SK-N-SH (cell line): Measurements from ENCODE around the gene TIE1. TPM values are rescaled to one million over a fixed set of nuclear protein-coding genes. Genes with fewer than 3 reads are reported as not detected.

Experiments
- CTCF ChIA-PET: fragments of 300-600, 350-600 bp; formaldehyde crosslinking; extraction: SDS; loops from one replicate; lab custom pipeline; 2021; lab: Yijun Ruan, JAX
- POLR2A ChIA-PET: fragments of 350-600 bp; sonication (Branson Sonifier 250); formaldehyde crosslinking; extraction: SDS; loops from one replicate; lab custom pipeline; 2020; ENCODE audit warnings: antibody characterized with exemption, inconsistent platforms; lab: Yijun Ruan, JAX
- DNase-seq: peaks from one replicate; pipeline ENCODE4 v3.0.0; 2012
- H2AFZ ChIP-seq: fragments of 200-600 bp; sonication (generic); 2 replicates; pipeline ENCODE4 v1.8.1; 2016; ENCODE audit warnings: antibody characterized with exemption, mild to moderate bottlenecking, low read depth
- H3F3A ChIP-seq: fragments of 200-600 bp; sonication (generic); replicated peaks from 2 replicates; pipeline ENCODE3; 2016; ENCODE audit warnings: antibody characterized with exemption, mild to moderate bottlenecking; ENCODE audit not compliant: insufficient read depth
- H3K27ac ChIP-seq, 2 experiments: fragments of 200-500 bp in 1 of 2; fragments of 200-600 bp in 1 of 2; sonication (Bioruptor generic) in 1 of 2; sonication (generic), shearing (Covaris generic) in 1 of 2; 2 replicates each; pipeline versions ENCODE4 v1.5.1 to v1.6.1; 2014 to 2016; ENCODE audit warnings: low read depth in 2 of 2, inconsistent platforms in 1 of 2, low read length in 1 of 2, mild to moderate bottlenecking in 1 of 2, mixed read lengths in 1 of 2
- H3K27me3 ChIP-seq: fragments of 200-600 bp; sonication (generic), shearing (Covaris generic); 2 replicates; pipeline ENCODE4 v1.6.1; 2016; ENCODE audit warnings: mixed run types; ENCODE audit not compliant: insufficient read depth
- H3K36me3 ChIP-seq, 2 experiments: fragments of 200-500 bp in 1 of 2; fragments of 200-600 bp in 1 of 2; sonication (Bioruptor generic) in 1 of 2; sonication (generic) in 1 of 2; replicated peaks in 1 of 2; 2 replicates each; pipeline versions ENCODE3 to v1.5.1; 2014 to 2016; ENCODE audit warnings: low read length in 1 of 2, mild to moderate bottlenecking in 1 of 2; ENCODE audit not compliant: insufficient read depth in 2 of 2, control insufficient read depth in 1 of 2
- H3K4me1 ChIP-seq, 2 experiments: fragments of 200-500 bp in 1 of 2; fragments of 200-600 bp in 1 of 2; sonication (Bioruptor generic) in 1 of 2; sonication (generic), shearing (Covaris generic) in 1 of 2; 2 replicates each; pipeline versions ENCODE4 v1.5.1 to v1.6.1; 2014 to 2016; ENCODE audit warnings: low read depth in 1 of 2, low read length in 1 of 2, mixed run types in 1 of 2; ENCODE audit not compliant: insufficient read depth in 2 of 2, control insufficient read depth in 1 of 2
- H3K4me2 ChIP-seq: fragments of 200-600 bp; sonication (generic), shearing (Covaris generic); 2 replicates; pipeline ENCODE4 v1.6.1; 2017; ENCODE audit warnings: mixed run types
- H3K4me3 ChIP-seq, 2 experiments: fragments of 200-500 bp in 1 of 2; fragments of 200-600 bp in 1 of 2; sonication (Bioruptor generic) in 1 of 2; sonication (generic), shearing (Covaris generic) in 1 of 2; 2 replicates each; pipeline versions ENCODE4 v1.5.1 to v1.8.1; 2014 to 2016; ENCODE audit warnings: low read depth in 2 of 2, inconsistent platforms in 1 of 2, low read length in 1 of 2, mild to moderate bottlenecking in 1 of 2, mixed read lengths in 1 of 2, moderate library complexity in 1 of 2
- H3K79me2 ChIP-seq: fragments of 200-600 bp; sonication (generic); 2 replicates; pipeline ENCODE4 v1.8.1; 2017; ENCODE audit warnings: mild to moderate bottlenecking; ENCODE audit not compliant: insufficient read depth
- H3K9ac ChIP-seq: fragments of 200-600 bp; sonication (generic); 2 replicates; pipeline ENCODE4 v1.6.1; 2017; ENCODE audit warnings: mixed run types
- H3K9me2 ChIP-seq: fragments of 200-600 bp; sonication (generic); 2 replicates; pipeline ENCODE4 v1.6.1; 2017; ENCODE audit warnings: mixed run types
- H3K9me3 ChIP-seq: fragments of 200-600 bp; sonication (generic); 2 replicates; pipeline ENCODE4 v1.6.1; 2017; ENCODE audit warnings: mixed run types, mild to moderate bottlenecking, moderate library complexity
- H4K20me1 ChIP-seq: fragments of 200-600 bp; sonication (generic); 2 replicates; pipeline ENCODE4 v1.6.1; 2017; ENCODE audit warnings: mild to moderate bottlenecking, mixed run types; ENCODE audit not compliant: insufficient read depth
- ELF1 ChIP-seq: IDR thresholded peaks from 2 replicates; pipeline ENCODE4 v1.4.0; 2012
- EP300 ChIP-seq, 2 experiments: IDR thresholded peaks; 2 replicates each; pipeline versions ENCODE4 v1.4.0 to v1.6.1; 2012; ENCODE audit warnings: borderline replicate concordance in 1 of 2, low read depth in 1 of 2, low read length in 1 of 2
- FOXM1 ChIP-seq: IDR thresholded peaks from 2 replicates; pipeline ENCODE4 v1.4.0; 2012; ENCODE audit warnings: low read depth, mild to moderate bottlenecking
- GABPA ChIP-seq: IDR thresholded peaks from 2 replicates; pipeline ENCODE4 v1.4.0; 2012; ENCODE audit warnings: low read depth, mild to moderate bottlenecking
- GATA2 ChIP-seq: sonication (generic); formaldehyde crosslinking; IDR thresholded peaks from 2 replicates; pipeline ENCODE4 v1.5.0; 2020; ENCODE audit warnings: mild to moderate bottlenecking, missing genetic modification reagents
- JUND ChIP-seq: IDR thresholded peaks from 2 replicates; pipeline ENCODE4 v1.4.0; 2012
- MAX ChIP-seq: IDR thresholded peaks from 2 replicates; pipeline ENCODE4 v1.4.0; 2012; ENCODE audit warnings: low read depth
- RXRA ChIP-seq: IDR thresholded peaks from 2 replicates; pipeline ENCODE4 v1.4.0; 2012; ENCODE audit warnings: low read depth, mild to moderate bottlenecking, borderline replicate concordance
- SIN3A ChIP-seq: IDR thresholded peaks from 2 replicates; pipeline ENCODE4 v1.6.1; 2012; ENCODE audit warnings: low read depth, mild to moderate bottlenecking, low read length, moderate library complexity, borderline replicate concordance
- SMC3 ChIP-seq: IDR thresholded peaks from 2 replicates; pipeline ENCODE4 v1.6.1; 2012; ENCODE audit warnings: low read depth, low read length, improper control_type of control experiment
- TAF1 ChIP-seq: IDR thresholded peaks from 2 replicates; pipeline ENCODE4 v1.6.1; 2012; ENCODE audit warnings: low read depth, mild to moderate bottlenecking, low read length, moderate library complexity, borderline replicate concordance
- TEAD4 ChIP-seq: IDR thresholded peaks from 2 replicates; pipeline ENCODE4 v1.4.0; 2012; ENCODE audit warnings: mild to moderate bottlenecking, borderline replicate concordance; ENCODE audit not compliant: insufficient read depth
- YY1 ChIP-seq: IDR thresholded peaks from 2 replicates; pipeline ENCODE4 v1.4.0; 2012; ENCODE audit warnings: low read depth, mild to moderate bottlenecking
- WGBS: methylation state at CpG from one replicate; pipeline ENCODE4 v1.1.6; 2017; ENCODE audit warnings: low lambda C conversion rate; 5-methylcytosine and 5-hydroxymethylcytosine counted together
- polyA plus RNA-seq, 3 experiments: library from polyadenylated mRNA; depleted of rRNA; stranded (reverse); fragments of >200 nt; gene quantifications; 2 replicates each; pipeline ENCODE4 v1.2.3, GENCODE V29; 2012
- TF ChIP-seq, protein P1 (sequence below): fragments of 150-350 bp; IDR thresholded peaks from 2 replicates; pipeline ENCODE4 v1.6.1; 2016; ENCODE audit warnings: mild to moderate bottlenecking, low read depth, low read length
- TF ChIP-seq, protein P2 (sequence below): fragments of 150-350 bp; IDR thresholded peaks from 2 replicates; pipeline ENCODE4 v1.6.1; 2017; ENCODE audit warnings: antibody characterized with exemption, low read length, low read depth, borderline replicate concordance
- TF ChIP-seq, protein P3 (sequence below): IDR thresholded peaks from 2 replicates; pipeline ENCODE4 v1.6.1; 2012; ENCODE audit warnings: mild to moderate bottlenecking, low read depth, low read length, moderate library complexity

Gene TIE1
- polyA plus RNA-seq, 1 of the 3 experiments (the other 2 are of a cell fraction) = 1.6 TPM

DNA sequence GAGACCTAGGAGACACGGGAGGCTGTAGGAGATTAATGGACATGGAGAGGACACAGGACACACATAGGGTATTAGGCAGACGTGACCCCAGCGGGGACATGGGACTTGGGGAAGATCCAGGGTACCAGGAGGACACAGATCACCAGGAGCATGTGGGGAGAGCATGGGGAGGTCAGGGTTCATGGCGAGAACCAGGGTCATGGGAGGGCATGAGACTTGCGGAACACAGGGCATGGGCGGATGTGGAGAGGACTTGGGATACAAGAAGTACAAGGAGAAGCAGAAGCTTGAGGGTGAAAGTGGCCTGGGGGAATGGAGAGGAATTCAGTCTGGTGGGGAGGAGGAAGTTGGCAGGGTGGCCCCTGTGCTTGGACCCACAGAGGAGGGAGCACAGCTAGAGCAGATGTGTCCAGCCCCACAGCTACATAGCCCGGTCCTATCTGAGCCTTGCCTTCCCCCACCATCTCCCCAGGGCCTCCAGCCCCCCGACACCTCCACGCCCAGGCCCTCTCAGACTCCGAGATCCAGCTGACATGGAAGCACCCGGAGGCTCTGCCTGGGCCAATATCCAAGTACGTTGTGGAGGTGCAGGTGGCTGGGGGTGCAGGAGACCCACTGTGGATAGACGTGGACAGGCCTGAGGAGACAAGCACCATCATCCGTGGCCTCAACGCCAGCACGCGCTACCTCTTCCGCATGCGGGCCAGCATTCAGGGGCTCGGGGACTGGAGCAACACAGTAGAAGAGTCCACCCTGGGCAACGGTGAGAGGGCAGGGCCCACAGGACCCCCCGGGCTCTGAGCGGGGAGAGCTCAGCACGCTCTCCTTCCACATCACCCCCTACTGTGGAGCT, 12.1 kb downstream of the TIE1 start:
- H2AFZ ChIP-seq = no peak overlapping the region
- H3F3A ChIP-seq = no peaks in the 10 kb centered on the region
- no peak overlapping the region for H3K27ac ChIP-seq
- POLR2A ChIA-PET = no interaction called here
- no peaks in the 10 kb centered on the region for H3K36me3 ChIP-seq
- DNase-seq = no peak
- H3K9me3 ChIP-seq = no peaks in the 10 kb centered on the region
- no peaks in the 10 kb centered on the region for H4K20me1 ChIP-seq
- no peak overlapping the region for H3K9ac ChIP-seq
- CTCF ChIA-PET = no interaction called here
- 80% methylated on average over 22 of the region's 24 CpGs for WGBS
- H3K4me3 ChIP-seq = no peak overlapping the region
- H3K27me3 ChIP-seq = no peaks in the 10 kb centered on the region
- no peaks in the 10 kb centered on the region for H3K79me2 ChIP-seq
- H3K9me2 ChIP-seq = no peaks in the 10 kb centered on the region
- no peak for TF ChIP-seq ELF1
- TF ChIP-seq TAF1 = no peak
- TF ChIP-seq, protein P1, sequence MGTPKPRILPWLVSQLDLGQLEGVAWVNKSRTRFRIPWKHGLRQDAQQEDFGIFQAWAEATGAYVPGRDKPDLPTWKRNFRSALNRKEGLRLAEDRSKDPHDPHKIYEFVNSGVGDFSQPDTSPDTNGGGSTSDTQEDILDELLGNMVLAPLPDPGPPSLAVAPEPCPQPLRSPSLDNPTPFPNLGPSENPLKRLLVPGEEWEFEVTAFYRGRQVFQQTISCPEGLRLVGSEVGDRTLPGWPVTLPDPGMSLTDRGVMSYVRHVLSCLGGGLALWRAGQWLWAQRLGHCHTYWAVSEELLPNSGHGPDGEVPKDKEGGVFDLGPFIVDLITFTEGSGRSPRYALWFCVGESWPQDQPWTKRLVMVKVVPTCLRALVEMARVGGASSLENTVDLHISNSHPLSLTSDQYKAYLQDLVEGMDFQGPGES = no peak
- TF ChIP-seq, protein P2, sequence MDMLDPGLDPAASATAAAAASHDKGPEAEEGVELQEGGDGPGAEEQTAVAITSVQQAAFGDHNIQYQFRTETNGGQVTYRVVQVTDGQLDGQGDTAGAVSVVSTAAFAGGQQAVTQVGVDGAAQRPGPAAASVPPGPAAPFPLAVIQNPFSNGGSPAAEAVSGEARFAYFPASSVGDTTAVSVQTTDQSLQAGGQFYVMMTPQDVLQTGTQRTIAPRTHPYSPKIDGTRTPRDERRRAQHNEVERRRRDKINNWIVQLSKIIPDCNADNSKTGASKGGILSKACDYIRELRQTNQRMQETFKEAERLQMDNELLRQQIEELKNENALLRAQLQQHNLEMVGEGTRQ = no peak
- no peak for TF ChIP-seq GABPA
- TF ChIP-seq JUND = no peak
- TF ChIP-seq TEAD4 = no peak
- TF ChIP-seq EP300 (IDR thresholded peaks at IDR 0.05; ENCODE audit: borderline replicate concordance in 1 of 2, low read depth in 1 of 2, low read length in 1 of 2) = no peak
- no peak for TF ChIP-seq RXRA
- TF ChIP-seq MAX = no peak
- no peak for TF ChIP-seq SIN3A
- TF ChIP-seq FOXM1 = no peak
- TF ChIP-seq GATA2 (CRISPR knock-in tag) = no peak
- no peak for TF ChIP-seq YY1
- no peak for TF ChIP-seq SMC3
- TF ChIP-seq, protein P3, sequence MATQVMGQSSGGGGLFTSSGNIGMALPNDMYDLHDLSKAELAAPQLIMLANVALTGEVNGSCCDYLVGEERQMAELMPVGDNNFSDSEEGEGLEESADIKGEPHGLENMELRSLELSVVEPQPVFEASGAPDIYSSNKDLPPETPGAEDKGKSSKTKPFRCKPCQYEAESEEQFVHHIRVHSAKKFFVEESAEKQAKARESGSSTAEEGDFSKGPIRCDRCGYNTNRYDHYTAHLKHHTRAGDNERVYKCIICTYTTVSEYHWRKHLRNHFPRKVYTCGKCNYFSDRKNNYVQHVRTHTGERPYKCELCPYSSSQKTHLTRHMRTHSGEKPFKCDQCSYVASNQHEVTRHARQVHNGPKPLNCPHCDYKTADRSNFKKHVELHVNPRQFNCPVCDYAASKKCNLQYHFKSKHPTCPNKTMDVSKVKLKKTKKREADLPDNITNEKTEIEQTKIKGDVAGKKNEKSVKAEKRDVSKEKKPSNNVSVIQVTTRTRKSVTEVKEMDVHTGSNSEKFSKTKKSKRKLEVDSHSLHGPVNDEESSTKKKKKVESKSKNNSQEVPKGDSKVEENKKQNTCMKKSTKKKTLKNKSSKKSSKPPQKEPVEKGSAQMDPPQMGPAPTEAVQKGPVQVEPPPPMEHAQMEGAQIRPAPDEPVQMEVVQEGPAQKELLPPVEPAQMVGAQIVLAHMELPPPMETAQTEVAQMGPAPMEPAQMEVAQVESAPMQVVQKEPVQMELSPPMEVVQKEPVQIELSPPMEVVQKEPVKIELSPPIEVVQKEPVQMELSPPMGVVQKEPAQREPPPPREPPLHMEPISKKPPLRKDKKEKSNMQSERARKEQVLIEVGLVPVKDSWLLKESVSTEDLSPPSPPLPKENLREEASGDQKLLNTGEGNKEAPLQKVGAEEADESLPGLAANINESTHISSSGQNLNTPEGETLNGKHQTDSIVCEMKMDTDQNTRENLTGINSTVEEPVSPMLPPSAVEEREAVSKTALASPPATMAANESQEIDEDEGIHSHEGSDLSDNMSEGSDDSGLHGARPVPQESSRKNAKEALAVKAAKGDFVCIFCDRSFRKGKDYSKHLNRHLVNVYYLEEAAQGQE = no peak
- no peaks in the 10 kb centered on the region for H3K4me1 ChIP-seq
- no peak overlapping the region for H3K4me2 ChIP-seq
